ENCODE measurements around the gene IGF2. TPM values are rescaled to one million over a fixed set of nuclear protein-coding genes. Genes with fewer than 3 reads are reported as not detected.

The IGF2 gene
- total and polyA plus RNA-seq, 10 of the 15 experiments (the other 5 are each of a cell fraction or from before 2014, with no cell fraction given): 0.41 TPM; not detected in 9

GRCh38 chr11:2114430-2115241, 24.6 kb downstream of the IGF2 start:
- H3K4me2 ChIP-seq (ENCODE audit: control insufficient read depth, insufficient read depth): no peak overlapping the region
- H3K79me2 ChIP-seq (ENCODE audit: control insufficient read depth, insufficient read depth, low read length): no peaks in the 10 kb centered on the region
- no peak overlapping the region for H2AFZ ChIP-seq (ENCODE audit: control insufficient read depth, low read depth, low read length)
- ChIA-PET RAD21 (ENCODE audit: unreplicated experiment) (no interaction called here), SMC1A (ENCODE audit: uncharacterized antibody, unreplicated experiment) (no interaction called here), POLR2A (no interaction called here), CTCF (no interaction called here)
- no peak overlapping the region for H3K4me3 ChIP-seq
- DNase-seq (ENCODE audit: low read depth, low spot score) (no peak), FAIRE-seq (no peak), ATAC-seq (no peak)
- no peaks in the 10 kb centered on the region; a peak in 1 of 4 replicates for H3K27me3 ChIP-seq (replicated peaks in 1 of 2; ENCODE audit: control insufficient read depth in 2 of 2, insufficient read depth in 2 of 2, low read length in 1 of 2)
- 29% methylated on average over 32 of the region's 32 CpGs for WGBS (ENCODE audit: insufficient coverage, insufficient replicate concordance, low lambda C conversion rate, missing lambda C conversion rate)
- in situ Hi-C loops (cut with MboI) (no loop called here), intact Hi-C loops (cut with micrococcal nuclease; ENCODE audit: unreplicated experiment) (no loop called here)
- H3K36me3 ChIP-seq (ENCODE audit: control insufficient read depth in 2 of 2, insufficient read depth in 2 of 2, low read length in 1 of 2): no peaks in the 10 kb centered on the region
- H4K20me1 ChIP-seq (ENCODE audit: control insufficient read depth, insufficient read depth): no peaks in the 10 kb centered on the region
- H3K27ac ChIP-seq (ENCODE audit: control insufficient read depth, insufficient read depth): no peak overlapping the region
- no TSS peak for BruUV-seq (replicated peaks)
- no peaks in the 10 kb centered on the region; the same call in 2 of the 3 replicates for H3K9me3 ChIP-seq (replicated peaks; ENCODE audit: control insufficient read depth, insufficient read depth, low read length)
- no peak overlapping the region for H3K9ac ChIP-seq (ENCODE audit: control insufficient read depth, insufficient read depth, low read length)
- H3K4me1 ChIP-seq (ENCODE audit: control insufficient read depth, insufficient read depth, low read length): no peaks in the 10 kb centered on the region
- TF ChIP-seq PML (IDR thresholded peaks at IDR 0.05; ENCODE audit: low read length): no peak

- Histone ChIP-seq H3K4me2 (ENCODE audit: control insufficient read depth, insufficient read depth) (no peak overlapping the region), H3K9ac (ENCODE audit: control insufficient read depth, insufficient read depth, low read length) (no peak overlapping the region), H3K4me1 (ENCODE audit: control insufficient read depth, insufficient read depth, low read length) (no peaks in the 10 kb centered on the region), H3K36me3 (ENCODE audit: control insufficient read depth in 2 of 2, insufficient read depth in 2 of 2, low read length in 1 of 2) (no peaks in the 10 kb centered on the region), H4K20me1 (ENCODE audit: control insufficient read depth, insufficient read depth) (no peaks in the 10 kb centered on the region), H3K27me3 (replicated peaks in 1 of 2; ENCODE audit: control insufficient read depth in 2 of 2, insufficient read depth in 2 of 2, low read length in 1 of 2) (no peaks in the 10 kb centered on the region; a peak in 2 of 4 replicates), H3K27ac (ENCODE audit: control insufficient read depth, insufficient read depth) (no peak overlapping the region), H3K79me2 (ENCODE audit: control insufficient read depth, insufficient read depth, low read length) (no peaks in the 10 kb centered on the region), H3K4me3 (no peak overlapping the region), H3K9me3 (replicated peaks; ENCODE audit: control insufficient read depth, insufficient read depth, low read length) (no peaks in the 10 kb centered on the region; the same call in 2 of the 3 replicates), H2AFZ (ENCODE audit: control insufficient read depth, low read depth, low read length) (no peak overlapping the region)
- FAIRE-seq (no peak), ATAC-seq (no peak), DNase-seq (ENCODE audit: low read depth, low spot score) (no peak)
- 60% methylated on average over 11 of the region's 11 CpGs for WGBS (ENCODE audit: insufficient coverage, insufficient replicate concordance, low lambda C conversion rate, missing lambda C conversion rate)
- in situ Hi-C loops (cut with MboI) (no loop called here), intact Hi-C loops (cut with micrococcal nuclease; ENCODE audit: unreplicated experiment) (no loop called here)
- RAD21 ChIA-PET (ENCODE audit: unreplicated experiment): no interaction called here
- SMC1A ChIA-PET (ENCODE audit: uncharacterized antibody, unreplicated experiment): no interaction called here
- CTCF ChIA-PET: no interaction called here
- BruUV-seq (replicated peaks): no TSS peak
- POLR2A ChIA-PET: no interaction called here
- TF ChIP-seq SUZ12 (IDR thresholded peaks at IDR 0.05; ENCODE audit: unreplicated experiment) (no peak), PBX3 (IDR thresholded peaks at IDR 0.05; ENCODE audit: insufficient replicate concordance, low read depth, low read length) (no peak), DPF2 (IDR thresholded peaks at IDR 0.05) (no peak), ZNF687 (IDR thresholded peaks at IDR 0.05) (no peak), CHD4 (IDR thresholded peaks at IDR 0.05) (no peak), ELK1 (IDR thresholded peaks at IDR 0.05; ENCODE audit: low read depth, low read length) (no peak), POLR2AphosphoS2 (IDR thresholded peaks at IDR 0.05; ENCODE audit: low read depth, low read length) (no peak), NRF1 (conservative IDR thresholded peaks at IDR 0.05; ENCODE audit: low read depth, low read length) (no peak)
These were observed 25.4 kb downstream of the IGF2 start for GRCh38 chr11:2113776-2114175.

Data from GM12878 (cell line).